Measurements from ENCODE around the gene EPG5.

GRCh38 chr18:45976974-45977373, 9.8 kb upstream of the EPG5 start:
- no peak for TF ChIP-seq CTCF (IDR thresholded peaks at IDR 0.05)
- no peak for TF ChIP-seq POLR2A (IDR thresholded peaks at IDR 0.05)
